Parathyroid adenoma (tissue), 2 donors: ENCODE results near the gene GPR17.

Experiments
- H2AFZ ChIP-seq: fragments of 300-600 bp; sonication (generic); one replicate; pipeline ENCODE4 v1.7.0; 2017; ENCODE audit warnings: antibody characterized with exemption, mild to moderate bottlenecking
- H3K27ac ChIP-seq: fragments of 300-600 bp; sonication (generic); one replicate; pipeline ENCODE4 v1.7.0; 2017
- H3K27me3 ChIP-seq: fragments of 300-600 bp; sonication (generic); one replicate; pipeline ENCODE4 v1.7.0; 2017; ENCODE audit warnings: low read length; ENCODE audit not compliant: control insufficient read depth, insufficient read depth
- H3K36me3 ChIP-seq: fragments of 300-600 bp; sonication (generic); one replicate; pipeline ENCODE4 v1.7.0; 2017; ENCODE audit warnings: low read length; ENCODE audit not compliant: control insufficient read depth, insufficient read depth
- H3K4me1 ChIP-seq: fragments of 300-600 bp; sonication (generic); one replicate; pipeline ENCODE4 v1.7.0; 2017; ENCODE audit warnings: control low read depth
- H3K4me2 ChIP-seq: fragments of 300-600 bp; sonication (generic); one replicate; pipeline ENCODE4 v1.7.0; 2017; ENCODE audit warnings: low read length
- H3K4me3 ChIP-seq: fragments of 300-600 bp; sonication (generic); one replicate; pipeline ENCODE4 v1.7.0; 2017; ENCODE audit warnings: low read depth, low read length
- H3K79me2 ChIP-seq: fragments of 300-600 bp; sonication (generic); one replicate; pipeline ENCODE4 v1.7.0; 2017; ENCODE audit warnings: control low read depth
- H3K9ac ChIP-seq: fragments of 300-600 bp; sonication (generic); one replicate; pipeline ENCODE4 v1.7.0; 2017; ENCODE audit warnings: mild to moderate bottlenecking
- H3K9me3 ChIP-seq: fragments of 300-600 bp; sonication (generic); one replicate; pipeline ENCODE4 v1.7.0; 2017; ENCODE audit warnings: low read length; ENCODE audit not compliant: control insufficient read depth
- TF ChIP-seq, protein P1 (sequence below): fragments of 300-600 bp; sonication (generic); IDR thresholded peaks from one replicate; pipeline ENCODE4 v1.7.0; 2017; ENCODE audit warnings: antibody characterized with exemption, mild to moderate bottlenecking
- donor health status: primary hyperparathyroidism.

The GPR17 gene, protein sequence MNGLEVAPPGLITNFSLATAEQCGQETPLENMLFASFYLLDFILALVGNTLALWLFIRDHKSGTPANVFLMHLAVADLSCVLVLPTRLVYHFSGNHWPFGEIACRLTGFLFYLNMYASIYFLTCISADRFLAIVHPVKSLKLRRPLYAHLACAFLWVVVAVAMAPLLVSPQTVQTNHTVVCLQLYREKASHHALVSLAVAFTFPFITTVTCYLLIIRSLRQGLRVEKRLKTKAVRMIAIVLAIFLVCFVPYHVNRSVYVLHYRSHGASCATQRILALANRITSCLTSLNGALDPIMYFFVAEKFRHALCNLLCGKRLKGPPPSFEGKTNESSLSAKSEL

GRCh38 chr2:127645395-127646291 lies at the start of gene GPR17:
Gene GPR17 (plus strand): TSS chr2:127646153. CDS start chr2:127650736, 4,583 bp downstream.
- Histone ChIP-seq H3K27ac (no peak within 1 kb of the TSS), H3K4me1 (no peaks in the 10 kb centered on the region), H3K9ac (no peak within 1 kb of the TSS), H3K9me3 (no peaks in the 10 kb centered on the region), H3K79me2 (no peaks in the 10 kb centered on the region), H3K4me3 (no peak within 1 kb of the TSS), H3K36me3 (no peaks in the 10 kb centered on the region), H2AFZ (no peak within 1 kb of the TSS), H3K4me2 (no peak within 1 kb of the TSS), H3K27me3 (no peaks in the 10 kb centered on the region)
- TF ChIP-seq, protein P1, sequence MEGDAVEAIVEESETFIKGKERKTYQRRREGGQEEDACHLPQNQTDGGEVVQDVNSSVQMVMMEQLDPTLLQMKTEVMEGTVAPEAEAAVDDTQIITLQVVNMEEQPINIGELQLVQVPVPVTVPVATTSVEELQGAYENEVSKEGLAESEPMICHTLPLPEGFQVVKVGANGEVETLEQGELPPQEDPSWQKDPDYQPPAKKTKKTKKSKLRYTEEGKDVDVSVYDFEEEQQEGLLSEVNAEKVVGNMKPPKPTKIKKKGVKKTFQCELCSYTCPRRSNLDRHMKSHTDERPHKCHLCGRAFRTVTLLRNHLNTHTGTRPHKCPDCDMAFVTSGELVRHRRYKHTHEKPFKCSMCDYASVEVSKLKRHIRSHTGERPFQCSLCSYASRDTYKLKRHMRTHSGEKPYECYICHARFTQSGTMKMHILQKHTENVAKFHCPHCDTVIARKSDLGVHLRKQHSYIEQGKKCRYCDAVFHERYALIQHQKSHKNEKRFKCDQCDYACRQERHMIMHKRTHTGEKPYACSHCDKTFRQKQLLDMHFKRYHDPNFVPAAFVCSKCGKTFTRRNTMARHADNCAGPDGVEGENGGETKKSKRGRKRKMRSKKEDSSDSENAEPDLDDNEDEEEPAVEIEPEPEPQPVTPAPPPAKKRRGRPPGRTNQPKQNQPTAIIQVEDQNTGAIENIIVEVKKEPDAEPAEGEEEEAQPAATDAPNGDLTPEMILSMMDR, result no peak

DNA sequence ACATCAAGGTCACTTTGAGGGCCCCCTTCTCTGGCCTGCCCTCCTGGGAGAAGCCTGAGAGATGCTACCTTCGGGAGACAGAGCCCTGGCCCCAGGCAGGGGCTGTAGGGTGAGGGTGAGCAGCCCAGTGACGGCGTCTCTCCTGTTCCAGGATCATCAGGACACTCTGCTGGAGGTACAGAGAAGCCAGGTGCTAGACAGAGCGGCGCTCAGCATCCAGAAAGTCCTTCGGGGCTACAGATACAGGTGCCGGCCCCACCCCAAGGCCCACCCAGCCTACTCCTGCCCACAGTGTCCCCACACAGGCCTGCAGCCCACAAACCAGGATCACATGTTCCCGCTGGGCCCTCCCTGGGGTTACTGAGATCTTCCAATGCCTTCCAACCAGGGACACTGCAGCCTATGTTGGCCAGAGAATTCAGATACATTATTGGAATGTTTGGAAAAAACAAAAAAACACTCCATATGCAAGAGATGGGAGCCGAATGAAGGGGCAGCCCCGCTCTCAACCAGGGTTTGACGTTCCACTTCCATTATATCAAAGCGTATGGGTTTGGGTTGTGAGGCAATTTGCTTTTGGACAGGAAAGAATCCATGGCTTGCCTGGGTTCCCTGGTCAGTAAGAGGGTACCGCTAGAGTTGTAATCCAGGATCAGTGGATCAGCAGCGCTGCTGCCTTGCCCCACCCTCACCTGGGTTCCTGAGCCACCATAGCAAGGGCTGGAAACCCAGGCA lies 49.5 kb upstream of the GPR17 start:
- TF ChIP-seq, protein P1, result no peak
- no peak overlapping the region for H3K9ac ChIP-seq

GRCh38 chr2:127597046-127597983 lies 48.6 kb upstream of the GPR17 start:
- Histone ChIP-seq H3K27me3 (no peaks in the 10 kb centered on the region), H3K79me2 (no peaks in the 10 kb centered on the region), H3K9me3 (no peaks in the 10 kb centered on the region), H3K4me2 (no peak overlapping the region), H3K4me1 (no peaks in the 10 kb centered on the region), H2AFZ (no peak overlapping the region), H3K9ac (no peak overlapping the region), H3K36me3 (no peaks in the 10 kb centered on the region), H3K4me3 (no peak overlapping the region), H3K27ac (no peak overlapping the region)
- TF ChIP-seq, protein P1, result no peak

More for the DNA sequence above, 49.5 kb upstream of the GPR17 start:
- Histone ChIP-seq H3K36me3 (no peaks in the 10 kb centered on the region), H3K4me1 (no peaks in the 10 kb centered on the region), H3K27me3 (no peaks in the 10 kb centered on the region), H3K9me3 (no peaks in the 10 kb centered on the region), H3K79me2 (no peaks in the 10 kb centered on the region), H3K4me3 (no peak overlapping the region), H2AFZ (no peak overlapping the region), H3K27ac (no peak overlapping the region), H3K4me2 (no peak overlapping the region)

- no peaks in the 10 kb centered on the region for H3K36me3 ChIP-seq
- no peak overlapping the region for H3K4me2 ChIP-seq
Measured at GRCh38 chr2:127597984-127598380, 48.0 kb upstream of the GPR17 start.

More at GRCh38 chr2:127597984-127598380, 48.0 kb upstream of the GPR17 start:
- no peaks in the 10 kb centered on the region for H3K79me2 ChIP-seq
- H2AFZ ChIP-seq, result no peak overlapping the region
- no peak overlapping the region for H3K9ac ChIP-seq
- H3K27ac ChIP-seq, result no peak overlapping the region
- no peak overlapping the region for H3K4me3 ChIP-seq
- no peaks in the 10 kb centered on the region for H3K27me3 ChIP-seq
- H3K9me3 ChIP-seq, result no peaks in the 10 kb centered on the region
- H3K4me1 ChIP-seq, result no peaks in the 10 kb centered on the region
- TF ChIP-seq, protein P1, result no peak
